SKM-1 (cell line): ENCODE results near the gene CIB2.

Experiments used
- DNase-seq: peaks from one replicate; lab custom pipeline; 2025; ENCODE audit not compliant: unreplicated experiment; lab: John Stamatoyannopoulos, UW

Gene CIB2

GRCh38 chr15:78069462-78070029 lies 61.7 kb downstream of the CIB2 start:
- DNase-seq: no peak

GRCh38 chr15:78069052-78069414 lies 62.2 kb downstream of the CIB2 start:
- no peak for DNase-seq

DNA sequence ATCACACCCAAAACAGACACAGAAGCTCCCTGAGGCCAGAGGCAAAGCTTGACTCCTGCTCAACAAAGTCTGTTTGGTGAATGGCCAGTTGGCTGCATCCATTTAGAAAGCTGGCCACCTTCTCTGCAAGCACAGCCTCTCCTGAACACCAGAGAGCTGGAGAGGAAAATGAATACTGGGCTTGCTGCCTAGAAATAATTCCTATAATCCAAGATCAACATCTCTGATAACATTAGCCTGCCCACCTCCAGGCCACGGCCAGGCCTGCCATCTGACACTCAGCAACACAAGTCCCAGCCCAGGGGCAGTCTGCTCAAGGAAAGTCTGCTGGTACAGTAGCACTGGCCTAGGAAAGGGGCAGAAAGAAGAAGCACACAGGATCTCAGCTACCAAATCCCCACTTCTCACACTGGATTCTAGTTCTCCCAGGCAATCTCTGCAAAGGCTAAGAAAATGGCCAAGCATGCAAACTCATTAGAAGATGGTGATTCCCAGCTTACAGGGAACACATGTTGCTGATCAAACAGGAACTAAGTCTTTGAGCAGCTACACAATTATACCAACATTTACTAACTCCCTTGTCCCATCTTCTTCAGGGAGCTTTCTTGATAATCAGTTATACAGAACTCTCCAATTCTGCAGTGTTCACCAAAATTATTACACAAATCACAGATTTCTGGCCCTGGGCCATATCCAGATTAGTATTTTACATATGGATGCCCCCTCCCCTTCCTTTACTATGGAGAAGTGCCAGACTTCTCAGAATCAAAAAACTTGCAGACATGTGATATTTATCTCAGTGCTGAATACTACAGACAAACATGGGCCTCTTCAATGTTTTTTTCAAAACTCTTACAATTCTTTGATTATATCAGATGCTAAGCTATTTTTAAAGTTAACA lies 63.7 kb downstream of the CIB2 start:
- DNase-seq: no peak

DNA sequence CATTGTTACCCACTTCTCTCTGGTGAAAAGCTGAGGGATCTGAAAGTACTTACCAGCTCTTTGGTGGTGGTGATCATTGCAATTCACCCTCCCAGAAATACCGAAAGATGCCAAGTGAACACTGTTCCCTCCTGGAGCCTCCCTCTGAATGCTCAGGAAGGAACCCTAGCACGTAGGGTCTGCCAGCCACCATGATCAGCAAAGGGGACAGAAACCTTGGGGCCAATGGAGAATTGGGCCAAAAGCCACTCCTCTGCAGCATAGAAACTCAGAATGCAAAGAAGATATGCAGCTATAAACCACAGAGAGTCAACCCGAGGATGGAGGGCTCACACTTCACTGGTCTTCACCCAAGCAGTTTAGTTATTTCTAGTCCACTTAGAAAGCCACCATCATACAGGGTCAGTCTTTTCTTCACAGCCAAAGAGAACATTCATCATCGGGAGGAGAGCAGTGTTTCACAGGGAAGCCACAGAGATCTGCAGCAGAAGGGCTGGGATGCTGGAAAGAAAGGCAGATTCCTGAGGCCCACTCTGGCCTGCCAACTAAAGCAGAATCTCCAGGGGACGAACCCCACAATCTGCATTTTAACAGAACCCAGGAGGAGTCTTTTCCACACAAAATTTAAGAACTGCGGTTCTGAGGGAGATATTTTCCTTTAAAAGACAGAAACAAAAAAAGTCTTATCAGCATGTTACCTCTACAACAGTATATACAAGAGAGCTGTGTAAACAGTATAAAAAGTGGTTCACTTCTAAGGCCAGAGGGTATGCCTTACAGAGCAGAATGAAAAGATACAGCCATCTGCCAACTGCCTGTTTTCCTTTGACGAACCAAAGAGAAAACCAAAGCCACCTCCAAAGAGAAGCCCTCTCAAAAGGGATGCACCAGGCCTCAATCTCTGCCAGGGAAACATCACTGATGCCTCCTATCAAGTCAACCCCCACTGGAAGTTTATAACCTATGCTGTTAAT lies 65.0 kb downstream of the CIB2 start:
- DNase-seq: no peak

DNA sequence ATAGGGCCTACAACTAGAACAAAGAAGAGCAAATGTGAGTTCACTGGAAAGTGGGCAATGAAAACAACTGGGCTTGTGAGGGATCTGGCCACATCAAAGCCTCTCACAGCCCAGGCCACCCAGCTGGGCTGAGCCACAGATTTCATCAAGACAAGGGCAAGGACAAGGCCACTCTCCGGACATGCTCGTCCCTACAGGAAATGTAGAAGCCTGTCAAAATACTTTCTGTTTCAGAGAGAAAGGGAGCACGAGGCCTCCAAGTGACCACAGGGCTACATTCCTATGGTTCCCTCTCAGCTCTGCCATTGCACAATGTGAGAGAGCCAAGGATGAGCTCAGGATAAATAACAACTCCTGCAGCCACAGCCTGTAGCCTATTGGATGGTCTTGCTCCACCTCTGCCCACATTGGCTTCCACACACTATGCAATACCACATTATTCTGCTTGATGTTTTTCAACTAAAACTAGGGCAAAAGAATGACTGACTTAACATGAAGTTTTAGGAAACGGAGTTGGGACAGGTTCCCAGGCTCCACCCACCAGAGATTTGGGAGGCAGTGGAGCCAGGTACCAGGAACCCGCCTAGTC lies 65.9 kb downstream of the CIB2 start:
- DNase-seq: peak; percentile 52

- DNase-seq: no peak
Observed at GRCh38 chr15:78064544-78064943, 66.7 kb downstream of the CIB2 start.

GRCh38 chr15:78063970-78064385 lies 67.3 kb downstream of the CIB2 start:
- DNase-seq: no peak

- DNase-seq: no peak
Observed at GRCh38 chr15:78063217-78063616, 68.0 kb downstream of the CIB2 start.

DNA sequence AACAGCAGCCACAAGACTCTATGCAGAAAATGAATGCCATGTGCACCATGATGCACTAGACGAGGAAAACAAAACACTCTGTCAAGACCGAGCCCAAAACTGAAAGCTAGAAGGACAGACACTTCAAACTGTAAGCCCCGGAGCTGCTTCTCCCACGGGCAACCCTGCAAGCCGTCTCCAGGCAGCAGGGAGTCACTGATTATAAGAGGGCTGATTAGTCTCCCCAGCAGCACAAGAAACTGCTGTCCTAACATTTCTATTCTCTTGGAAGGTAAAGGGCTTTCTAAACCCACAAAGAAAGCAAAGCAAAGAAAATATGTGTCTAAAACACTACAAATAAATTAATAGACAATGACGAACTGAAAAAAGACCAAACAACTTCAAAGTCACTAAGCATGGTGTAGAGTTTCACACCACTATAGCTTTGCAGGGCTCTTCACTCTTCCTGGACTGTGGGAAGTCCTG lies 69.2 kb downstream of the CIB2 start:
- no peak for DNase-seq

DNA sequence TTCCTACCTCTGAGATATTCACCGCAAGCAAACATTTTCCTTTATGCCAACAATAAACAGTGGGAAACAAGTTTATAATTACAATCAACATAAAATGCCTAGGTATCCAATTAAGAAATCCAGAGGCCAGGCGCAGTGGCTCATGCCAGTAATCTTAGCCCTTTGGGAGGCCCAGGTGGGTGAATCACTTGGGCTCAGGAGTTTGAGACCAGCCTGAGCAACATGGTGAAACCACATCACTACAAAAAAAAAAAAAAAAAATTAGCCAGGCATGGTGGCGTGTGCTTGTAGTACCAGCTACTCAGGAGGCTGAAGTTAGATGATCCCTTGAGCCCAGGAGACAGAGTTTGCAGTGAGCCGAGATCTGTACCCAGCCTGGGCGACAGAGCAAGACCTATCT lies 71.0 kb downstream of the CIB2 start:
- no peak for DNase-seq

DNA sequence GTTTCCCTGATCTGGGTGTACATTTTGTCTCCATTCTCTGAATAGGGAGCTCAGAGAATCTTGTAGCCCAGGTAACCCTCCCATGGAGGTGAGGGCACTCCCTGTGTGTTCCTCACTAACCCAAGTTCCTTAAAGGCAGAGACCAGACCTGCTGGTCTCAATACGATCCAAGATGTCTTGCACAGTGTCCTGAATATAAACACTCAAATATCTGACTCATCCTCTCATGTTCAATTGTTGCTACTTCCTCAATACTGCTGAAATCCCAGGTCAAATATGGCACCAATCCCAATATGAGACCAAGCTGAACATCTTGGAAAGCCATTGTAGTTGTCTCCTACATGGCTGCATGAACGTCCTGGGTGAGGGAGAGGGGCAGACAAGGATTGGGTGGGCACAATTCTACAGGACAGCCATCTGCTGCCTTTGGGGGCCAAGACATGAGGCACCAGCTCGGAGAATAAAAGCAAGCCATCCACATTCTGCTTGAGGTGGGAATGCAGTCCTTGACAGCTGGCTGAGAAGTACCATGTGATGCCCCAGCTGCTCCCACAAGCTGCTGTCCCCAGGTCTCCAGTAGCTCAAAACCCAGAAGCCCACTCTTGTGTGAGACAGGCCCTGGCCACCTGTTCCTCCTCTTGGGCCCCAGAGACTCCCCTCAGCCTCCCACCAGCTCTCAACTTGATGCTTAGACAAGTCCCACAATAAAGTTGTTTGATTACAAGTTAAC lies 72.0 kb downstream of the CIB2 start:
- no peak for DNase-seq

DNA sequence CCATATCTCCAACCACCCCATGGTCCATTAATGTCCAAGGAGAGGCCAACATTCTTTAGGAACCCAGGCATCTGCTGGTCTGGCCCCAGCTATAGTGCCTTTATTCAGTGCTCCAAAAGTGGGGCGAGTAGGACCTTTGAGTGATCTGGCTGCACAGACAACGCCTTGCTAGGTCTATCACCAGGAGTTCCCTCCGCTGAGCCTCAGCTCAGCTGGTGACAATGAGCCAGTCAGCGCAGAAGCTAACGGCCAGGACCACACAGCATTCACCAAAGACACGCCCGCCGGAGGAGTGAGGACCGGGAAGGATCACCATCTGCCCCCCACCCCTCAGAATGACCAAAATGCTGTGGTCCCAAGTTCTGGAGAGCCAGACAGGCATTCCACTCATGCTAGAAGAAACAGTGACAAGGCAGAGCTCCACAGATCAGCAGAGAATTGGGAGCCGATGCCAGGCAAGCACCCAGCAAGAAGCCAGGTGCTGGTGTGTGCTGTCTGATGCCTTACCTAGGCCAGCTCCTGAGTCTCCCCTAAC lies 72.8 kb downstream of the CIB2 start:
- DNase-seq: no peak

DNA sequence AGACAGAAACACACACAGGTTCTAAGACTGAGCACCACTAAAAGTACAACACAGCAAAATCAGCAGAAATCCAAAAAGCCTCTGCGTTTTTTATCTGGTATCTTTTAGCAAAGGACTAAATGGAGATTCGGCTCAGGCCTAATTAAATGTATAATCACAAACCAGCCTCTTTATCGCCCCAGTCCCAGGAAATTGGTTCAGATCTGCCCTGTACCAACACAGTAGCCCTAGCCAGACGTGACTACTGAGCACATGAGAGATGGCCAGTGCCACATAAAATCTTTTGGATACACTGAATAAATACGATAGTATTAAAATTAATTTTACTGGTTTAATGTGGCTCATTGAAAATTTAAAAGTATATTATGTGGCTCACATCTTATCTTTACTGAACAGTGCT lies 73.4 kb downstream of the CIB2 start:
- no peak for DNase-seq

GRCh38 chr15:78056714-78057269 lies 74.5 kb downstream of the CIB2 start:
- no peak for DNase-seq

- DNase-seq: no peak
Observed at GRCh38 chr15:78055919-78056713, 75.1 kb downstream of the CIB2 start.

GRCh38 chr15:78054966-78055365 lies 76.3 kb downstream of the CIB2 start:
- no peak for DNase-seq
